NCI-H82 (cell line): ENCODE data around the gene PARVB.

Experiments
- DNase-seq: peaks from one replicate; lab custom pipeline; 2025; lab: John Stamatoyannopoulos, UW

The PARVB gene

DNA sequence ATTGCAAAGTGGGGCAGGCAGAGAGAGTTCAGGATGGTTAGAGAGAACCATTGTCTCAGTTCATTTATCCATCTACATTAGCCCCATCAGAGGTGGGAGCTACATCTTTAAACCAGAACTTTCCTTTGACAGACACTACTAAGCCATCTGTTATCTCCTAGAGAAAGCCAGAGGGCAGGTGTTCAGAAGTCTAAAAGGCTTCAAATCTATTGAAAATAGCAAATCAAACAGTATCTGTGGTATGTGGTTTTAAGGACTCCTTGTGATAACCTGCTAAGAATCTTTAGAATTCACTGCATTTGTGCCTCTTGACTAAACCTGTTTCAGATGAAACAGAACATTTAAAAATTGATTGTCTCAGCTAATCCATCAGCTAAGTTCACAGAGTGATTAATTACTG is 112.7 kb downstream of the PARVB start:
- no peak for DNase-seq

DNA sequence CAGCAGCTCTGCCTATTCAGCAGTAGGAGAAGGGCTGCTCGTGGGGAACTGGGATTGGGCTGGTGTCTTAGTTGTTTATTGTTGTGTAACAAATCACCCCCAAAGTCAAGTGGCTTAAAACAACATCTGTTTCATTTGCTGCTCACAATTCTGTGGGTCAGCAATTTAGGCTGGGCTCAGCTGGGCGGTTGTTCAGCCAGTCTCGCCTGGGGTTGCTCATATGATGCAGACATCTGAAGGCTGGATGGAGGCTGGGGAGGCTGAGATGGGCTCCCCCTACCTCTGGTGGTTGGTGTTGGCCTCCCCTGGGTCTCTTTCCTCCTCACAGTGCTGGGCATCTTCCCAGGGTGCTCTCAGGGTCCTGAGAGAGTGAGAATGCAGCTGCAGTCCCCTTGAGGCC is 113.3 kb downstream of the PARVB start:
- DNase-seq: no peak

DNA sequence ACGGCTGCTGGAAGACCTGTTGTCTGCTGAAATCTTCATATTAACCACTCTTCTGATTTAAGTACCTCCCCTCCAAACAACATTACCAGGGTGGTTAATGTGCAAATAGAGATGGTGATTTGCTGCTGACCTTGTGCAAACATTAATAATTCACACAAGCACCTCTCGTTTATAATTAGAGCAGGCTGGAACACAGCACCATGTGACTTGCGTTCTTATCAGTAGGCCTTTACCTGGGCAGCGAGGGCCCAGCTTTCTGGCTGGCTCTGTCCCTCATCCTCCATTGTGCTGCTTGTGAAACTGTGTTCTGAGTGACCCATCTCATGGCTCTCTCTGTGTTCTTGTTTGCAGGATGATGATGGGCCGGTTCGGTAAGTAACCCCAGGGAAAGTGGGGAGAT is 115.7 kb downstream of the PARVB start:
- no peak for DNase-seq

DNA sequence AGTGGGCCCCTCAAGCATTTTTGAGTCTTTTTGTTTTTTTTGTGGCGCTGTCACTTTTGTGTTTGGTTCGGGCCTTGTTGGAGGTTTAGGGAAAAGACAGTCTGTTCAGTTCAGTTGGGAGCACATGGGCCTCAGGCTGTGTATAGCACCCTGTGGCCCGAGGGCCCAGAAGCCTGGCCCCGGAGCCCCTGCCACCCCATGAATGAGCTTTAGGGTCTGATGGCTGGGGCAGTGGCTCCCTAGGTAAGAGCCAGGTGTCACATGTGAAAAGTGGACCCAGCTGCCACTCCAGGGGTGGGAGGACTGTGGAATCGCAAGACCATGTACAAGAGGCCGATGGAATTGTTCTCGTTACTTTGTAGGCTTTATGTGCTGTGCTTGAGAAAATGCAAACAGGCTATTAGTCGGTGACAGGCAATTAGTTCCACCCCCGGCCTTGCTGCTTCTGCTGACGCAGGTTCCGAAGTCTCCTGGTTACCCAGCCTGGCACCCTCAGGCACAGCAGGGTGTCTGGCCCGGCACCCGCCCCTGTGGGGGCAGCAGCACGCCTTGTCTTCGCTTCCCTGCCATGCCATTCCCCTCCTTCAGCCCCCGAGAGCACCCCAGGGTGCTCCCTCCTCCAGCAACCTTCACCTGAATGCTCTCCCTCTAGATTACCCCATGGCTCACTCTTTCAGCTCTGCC is 118.5 kb downstream of the PARVB start:
- DNase-seq: no peak

DNA sequence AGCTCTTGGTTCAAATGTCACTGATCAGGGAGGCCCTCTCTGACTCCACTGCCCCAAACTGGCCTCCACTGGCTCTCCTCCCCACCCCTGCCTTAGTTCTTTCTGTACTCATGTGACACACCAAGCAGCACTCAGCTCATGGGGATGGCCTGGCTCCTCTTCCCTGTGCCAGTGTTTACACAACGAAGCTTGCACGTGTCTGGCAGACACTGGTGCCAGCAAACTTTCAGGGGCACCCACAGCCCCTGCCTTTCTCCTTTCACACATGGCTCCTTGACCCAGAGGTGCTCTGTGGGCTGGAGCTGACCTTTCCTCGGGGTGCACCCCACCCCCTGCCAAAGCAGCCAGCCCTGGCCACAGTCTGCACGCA is 119.0 kb downstream of the PARVB start:
- no peak for DNase-seq

DNA sequence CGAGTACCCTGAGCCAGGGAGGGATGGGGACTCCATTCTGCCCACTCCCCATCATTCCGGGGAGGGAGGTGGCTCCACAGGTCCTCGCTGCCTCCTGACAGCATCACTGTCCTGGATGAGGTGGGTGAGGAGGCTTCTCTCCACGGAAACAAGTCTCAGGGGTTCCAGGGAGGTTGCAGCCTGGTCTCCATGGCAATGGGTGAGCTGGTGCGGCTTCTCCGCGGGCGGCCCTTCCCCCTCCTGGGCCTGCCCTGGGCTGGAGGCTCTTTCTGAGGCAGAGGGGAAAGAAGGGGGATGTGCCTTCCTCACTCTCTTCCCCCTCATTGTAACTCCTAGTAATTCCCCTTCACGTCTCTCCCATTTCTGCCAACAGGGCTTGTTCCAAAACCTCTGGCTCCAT is 119.5 kb downstream of the PARVB start:
- DNase-seq: no peak

- DNase-seq: no peak
These were observed 120.0 kb downstream of the PARVB start for GRCh38 chr22:44144046-44144569.

- no peak for DNase-seq
These were observed 121.4 kb downstream of the PARVB start for GRCh38 chr22:44145544-44145943.

GRCh38 chr22:44146088-44146861 is 122.2 kb downstream of the PARVB start:
- DNase-seq: no peak

DNA sequence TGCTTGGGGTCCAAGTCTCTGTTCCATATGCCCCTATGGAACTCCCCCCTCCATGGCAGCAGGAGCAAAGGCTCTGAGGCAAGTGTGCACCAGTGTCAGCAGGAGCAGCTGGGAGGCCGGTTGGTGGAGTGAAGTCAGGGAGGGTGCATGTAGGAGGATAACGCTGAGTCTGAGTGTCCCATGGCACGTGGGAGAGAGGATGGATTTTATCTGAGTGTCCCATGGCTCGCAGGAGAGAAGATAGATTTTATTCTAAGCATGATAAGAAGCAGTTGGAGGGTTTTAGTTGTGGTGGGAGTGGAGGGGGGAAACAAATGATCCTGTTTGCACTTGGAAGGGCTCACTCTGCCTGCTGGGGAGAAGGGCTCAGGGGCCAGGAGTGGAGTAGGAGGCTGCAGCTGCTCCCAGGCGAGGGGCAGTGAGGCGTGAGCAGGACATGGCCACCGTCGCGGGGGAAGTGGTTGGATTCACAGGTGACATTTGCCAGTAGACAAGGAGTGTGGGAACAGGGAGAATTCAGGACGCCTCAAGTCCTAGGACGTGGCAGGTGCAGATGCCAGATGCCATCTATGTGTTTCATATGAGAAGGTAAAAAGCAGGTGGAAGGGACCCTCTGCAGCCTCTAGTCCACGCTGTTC is 123.0 kb downstream of the PARVB start:
- DNase-seq: no peak

GRCh38 chr22:44147821-44148574 is 123.9 kb downstream of the PARVB start:
- DNase-seq: no peak

GRCh38 chr22:44151676-44152075 is 127.6 kb downstream of the PARVB start:
- DNase-seq: no peak

- no peak for DNase-seq
These were observed 129.6 kb downstream of the PARVB start for GRCh38 chr22:44153710-44154109.

GRCh38 chr22:44154436-44154942 is 130.4 kb downstream of the PARVB start:
- no peak for DNase-seq

- no peak for DNase-seq
These were observed 131.0 kb downstream of the PARVB start for GRCh38 chr22:44155115-44155514.

DNA sequence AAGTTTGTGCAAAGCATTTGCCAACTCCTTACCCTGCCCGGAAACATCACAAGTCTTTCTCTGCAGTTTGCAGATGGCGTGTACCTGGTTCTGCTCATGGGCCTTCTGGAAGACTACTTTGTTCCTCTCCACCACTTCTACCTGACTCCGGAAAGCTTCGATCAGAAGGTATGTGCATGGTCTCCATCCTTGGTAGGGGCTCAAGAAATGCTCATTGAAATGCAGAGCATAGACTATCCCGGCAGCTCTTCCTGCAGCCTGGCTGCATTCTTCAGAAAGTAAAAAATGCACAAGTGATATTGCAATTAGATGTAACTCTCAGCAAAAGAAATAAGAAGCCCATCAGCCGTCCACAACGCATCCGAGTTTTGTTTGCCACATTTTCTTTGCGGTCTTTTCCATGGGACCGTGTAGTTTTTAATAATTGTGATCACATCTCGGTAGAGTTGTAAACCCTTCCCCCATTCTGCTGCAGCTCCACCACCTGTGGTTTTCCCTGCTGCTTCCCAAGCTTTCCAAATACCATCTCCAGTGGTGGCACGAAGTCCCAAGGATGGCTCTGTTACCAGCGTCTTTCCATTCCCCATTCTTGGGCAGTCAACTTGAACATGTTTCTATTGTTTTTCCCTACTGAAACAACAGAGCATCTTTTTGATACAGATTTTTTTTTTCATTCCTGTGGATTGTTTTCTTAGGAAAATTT is 134.0 kb downstream of the PARVB start:
- DNase-seq: no peak

- no peak for DNase-seq
These were observed 134.7 kb downstream of the PARVB start for GRCh38 chr22:44158816-44159215.

DNA sequence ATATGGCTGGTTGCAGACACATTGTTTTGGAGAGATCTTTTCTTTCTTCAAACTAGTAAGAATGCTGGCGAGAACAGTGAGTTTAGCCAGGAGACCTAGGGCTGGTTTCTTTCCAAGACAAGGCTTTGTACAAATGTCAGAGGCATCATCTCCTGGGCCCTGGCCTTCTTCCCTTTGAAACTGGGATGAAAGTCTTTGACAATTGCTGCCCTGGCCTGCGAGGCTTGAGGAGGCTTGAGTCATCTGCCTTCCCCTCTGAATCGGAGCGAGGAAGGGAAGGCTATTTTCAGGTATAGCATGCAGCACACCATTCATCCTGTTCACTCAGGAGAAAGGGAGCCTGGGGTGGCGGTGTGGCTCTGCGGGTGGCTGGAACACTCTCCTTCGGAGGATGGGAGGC is 135.1 kb downstream of the PARVB start:
- DNase-seq: no peak

GRCh38 chr22:44159811-44160210 is 135.7 kb downstream of the PARVB start:
- DNase-seq: no peak

DNA sequence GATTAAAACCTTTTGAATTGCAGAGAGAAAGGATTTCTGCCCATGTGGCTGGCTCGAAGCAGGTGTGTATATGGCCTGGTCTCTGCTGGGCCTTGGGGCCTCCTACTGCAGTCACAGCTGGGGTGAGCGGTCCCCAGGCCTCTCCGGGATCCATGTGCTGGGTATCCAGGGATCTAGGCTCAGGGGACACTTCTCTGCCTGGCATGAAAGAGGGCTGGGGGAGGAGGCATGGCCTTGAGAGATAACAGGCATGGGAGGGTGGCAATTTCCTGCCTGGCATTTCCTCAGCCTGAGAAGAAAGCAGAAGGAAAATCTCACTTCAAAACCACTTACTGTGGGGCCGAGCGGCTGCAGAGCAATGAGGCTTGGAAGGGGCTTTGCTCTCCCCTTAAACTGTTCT is 136.3 kb downstream of the PARVB start:
- DNase-seq: no peak

GRCh38 chr22:44161673-44162072 is 137.6 kb downstream of the PARVB start:
- no peak for DNase-seq
